PC-3 (cell line): ENCODE results near the gene ENO3.

Experiments
- CTCF ChIP-seq: fragments of 300-600 bp; sonication (generic); conservative IDR thresholded peaks from 2 replicates; pipeline ENCODE4 v1.5.1; 2017; ENCODE audit warnings: antibody characterized with exemption, low read depth, mild to moderate bottlenecking, low read length
- EZH2 ChIP-seq: fragments of 300-600 bp; sonication (generic); IDR thresholded peaks from one replicate; pipeline ENCODE4 v1.6.1; 2017; ENCODE audit warnings: antibody characterized with exemption, mild to moderate bottlenecking, low read length; ENCODE audit not compliant: unreplicated experiment
- EZH2phosphoT487 ChIP-seq: fragments of 300-600 bp; sonication (generic); IDR thresholded peaks from 2 replicates; pipeline ENCODE4 v1.6.1; 2018; ENCODE audit warnings: mild to moderate bottlenecking, antibody characterized with exemption, low read length, borderline replicate concordance

DNA sequence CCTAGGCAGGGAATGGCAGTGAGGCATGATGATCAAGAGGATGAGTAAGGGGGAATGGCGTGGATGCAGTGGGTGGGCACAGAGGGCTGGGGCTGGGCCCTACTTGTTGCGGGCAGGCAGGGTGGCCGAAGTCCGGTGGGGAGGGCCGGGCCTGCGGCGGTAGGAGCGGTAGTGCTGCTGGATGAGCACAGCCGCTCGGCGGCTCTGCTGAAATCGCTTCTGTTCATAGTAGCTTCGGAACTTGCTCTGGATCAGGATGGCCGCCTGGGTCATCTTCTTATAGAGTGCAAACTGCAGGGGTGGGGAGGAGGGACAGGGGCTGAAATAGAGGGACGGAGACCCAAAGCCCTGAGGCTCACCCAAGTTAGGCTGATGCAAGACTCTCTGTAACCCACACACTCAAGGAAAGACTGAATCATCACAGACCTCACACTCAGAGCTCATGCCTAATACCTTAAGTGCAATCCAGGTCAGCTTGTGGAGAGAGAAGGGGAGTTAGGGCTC, 18.2 kb downstream of the ENO3 start:
- TF ChIP-seq EZH2 (no peak), CTCF (no peak), EZH2phosphoT487 (no peak)
